IMR-90 (cell line): ENCODE results near the gene CRABP1. TPM values are rescaled to one million over a fixed set of nuclear protein-coding genes. Genes with fewer than 3 reads are reported as not detected.

Source experiments
- ATAC-seq: fragments of 200-7000 bp; cut with Tn5 transposase; 2 replicates; pipeline ENCODE4 v1.9.1; 2020; ENCODE audit warnings: low read depth, mild to moderate bottlenecking, moderate library complexity
- BruUV-seq: library from RNA; stranded (reverse); fragments of 400-500 nt; replicated peaks from 2 replicates; lab custom pipeline; 2021; lab: Mats Ljungman, UMichigan
- CTCF ChIA-PET: fragments of 300-600 bp; formaldehyde crosslinking; extraction: SDS; loops from one replicate; lab custom pipeline; 2021; ENCODE audit warnings: antibody characterized with exemption; lab: Yijun Ruan, JAX
- POLR2A ChIA-PET: fragments of 300-600 bp; sonication (Branson Sonifier 250); formaldehyde crosslinking; loops from one replicate; lab custom pipeline; 2022; ENCODE audit warnings: antibody characterized with exemption; ENCODE audit not compliant: unreplicated experiment; lab: Charles Lee
- DNase-seq: peaks from one replicate; pipeline ENCODE4 v3.0.0; 2013
- H2AFZ ChIP-seq: replicated peaks from 2 replicates; pipeline ENCODE3; 2013; ENCODE audit warnings: low read length, mild to moderate bottlenecking; ENCODE audit not compliant: poor library complexity
- H2AK5ac ChIP-seq: 2 replicates; pipeline ENCODE4 v1.6.1; 2013; ENCODE audit warnings: low read depth, low read length, inconsistent platforms
- H2AK9ac ChIP-seq: replicated peaks from 2 replicates; pipeline ENCODE3; 2013; ENCODE audit warnings: mild to moderate bottlenecking, low read depth, low read length, moderate library complexity; ENCODE audit not compliant: poor library complexity
- H2BK120ac ChIP-seq: 2 replicates; pipeline ENCODE4 v1.6.1; 2013; ENCODE audit warnings: low read depth, low read length, inconsistent platforms
- H2BK15ac ChIP-seq: 3 replicates; pipeline ENCODE4 v1.6.1; 2013; ENCODE audit warnings: low read depth, low read length, inconsistent platforms
- H2BK20ac ChIP-seq: 2 replicates; pipeline ENCODE4 v1.6.1; 2013; ENCODE audit warnings: low read depth, mild to moderate bottlenecking, inconsistent platforms, low read length, moderate library complexity
- H2BK5ac ChIP-seq: 2 replicates; pipeline ENCODE4 v1.6.1; 2013; ENCODE audit warnings: mild to moderate bottlenecking, low read depth, low read length, inconsistent platforms; ENCODE audit not compliant: poor library complexity, severe bottlenecking
- H3K14ac ChIP-seq: replicated peaks from 2 replicates; pipeline ENCODE4 v1.6.1; 2013; ENCODE audit warnings: low read depth, low read length, inconsistent platforms
- H3K18ac ChIP-seq: 2 replicates; pipeline ENCODE4 v1.6.1; 2013; ENCODE audit warnings: low read depth, low read length, control low read depth
- H3K23ac ChIP-seq: 2 replicates; pipeline ENCODE4 v1.6.1; 2013; ENCODE audit warnings: low read depth, low read length, inconsistent platforms
- H3K27ac ChIP-seq: 2 replicates; pipeline ENCODE4 v1.5.1; 2013; ENCODE audit warnings: mild to moderate bottlenecking, control low read depth, low read length; ENCODE audit not compliant: insufficient read depth
- H3K27me3 ChIP-seq: 2 replicates; pipeline ENCODE4 v1.6.1; 2013; ENCODE audit warnings: low read length; ENCODE audit not compliant: control insufficient read depth, insufficient read depth
- H3K36me3 ChIP-seq: 2 replicates; pipeline ENCODE4 v1.6.1; 2013; ENCODE audit warnings: low read length, mixed read lengths; ENCODE audit not compliant: control insufficient read depth, insufficient read depth
- H3K4ac ChIP-seq: 2 replicates; pipeline ENCODE4 v1.6.1; 2013; ENCODE audit warnings: low read depth, low read length, inconsistent platforms
- H3K4me1 ChIP-seq: 2 replicates; pipeline ENCODE4 v1.6.1; 2013; ENCODE audit warnings: low read length, mixed read lengths; ENCODE audit not compliant: control insufficient read depth, insufficient read depth
- H3K4me2 ChIP-seq: 2 replicates; pipeline ENCODE4 v1.6.1; 2013; ENCODE audit warnings: low read depth, mild to moderate bottlenecking, control low read depth, low read length, moderate library complexity
- H3K4me3 ChIP-seq: 2 replicates; pipeline ENCODE4 v1.5.1; 2013; ENCODE audit warnings: low read depth, mild to moderate bottlenecking, control low read depth, low read length, moderate library complexity; ENCODE audit not compliant: insufficient read depth
- H3K56ac ChIP-seq: 2 replicates; pipeline ENCODE4 v1.6.1; 2013; ENCODE audit warnings: low read length, inconsistent platforms; ENCODE audit not compliant: insufficient read depth; ENCODE audit errors: extremely low read depth
- H3K79me1 ChIP-seq, 2 experiments: 2 replicates each; pipeline ENCODE4 v1.6.1; 2013; ENCODE audit warnings: low read length in 2 of 2, inconsistent platforms in 1 of 2, low read depth in 1 of 2
- H3K9ac ChIP-seq: 2 replicates; pipeline ENCODE4 v1.6.1; 2013; ENCODE audit warnings: low read depth, low read length, control low read depth
- H3K9me1 ChIP-seq: 2 replicates; pipeline ENCODE4 v1.6.1; 2013; ENCODE audit warnings: low read length, inconsistent platforms; ENCODE audit not compliant: insufficient read depth
- H3K9me3 ChIP-seq: 2 replicates; pipeline ENCODE4 v1.6.1; 2013; ENCODE audit warnings: low read length; ENCODE audit not compliant: control insufficient read depth, insufficient read depth
- H4K20me1 ChIP-seq: 2 replicates; pipeline ENCODE4 v1.6.1; 2013; ENCODE audit warnings: low read length, inconsistent platforms; ENCODE audit not compliant: insufficient read depth
- H4K5ac ChIP-seq: 2 replicates; pipeline ENCODE4 v1.6.1; 2013; ENCODE audit warnings: mild to moderate bottlenecking, low read depth, low read length, control low read depth
- H4K8ac ChIP-seq, 2 experiments: 2 replicates each; pipeline ENCODE4 v1.6.1; 2013; ENCODE audit warnings: low read depth in 2 of 2, low read length in 2 of 2, control low read depth in 1 of 2, inconsistent platforms in 1 of 2
- H4K91ac ChIP-seq: 2 replicates; pipeline ENCODE4 v1.6.1; 2013; ENCODE audit warnings: low read depth, low read length, inconsistent platforms; ENCODE audit not compliant: insufficient read depth
- BHLHE40 ChIP-seq: fragments of 150-350 bp; IDR thresholded peaks from 2 replicates; pipeline ENCODE4 v1.6.1; 2016; ENCODE audit warnings: mild to moderate bottlenecking, low read depth, low read length
- CEBPB ChIP-seq: IDR thresholded peaks from 2 replicates; pipeline ENCODE4 v1.6.1; 2012; ENCODE audit warnings: low read depth, low read length, improper control_type of control experiment
- CHD1 ChIP-seq: IDR thresholded peaks from 2 replicates; pipeline ENCODE4 v1.6.1; 2012; ENCODE audit warnings: low read depth, low read length, improper control_type of control experiment
- FOS ChIP-seq: fragments of 150-350 bp; IDR thresholded peaks from 2 replicates; pipeline ENCODE4 v1.6.1; 2016; ENCODE audit warnings: low read depth, low read length
- MAFK ChIP-seq: IDR thresholded peaks from 2 replicates; pipeline ENCODE4 v1.6.1; 2012; ENCODE audit warnings: low read depth, low read length, improper control_type of control experiment
- MAZ ChIP-seq: IDR thresholded peaks from 2 replicates; pipeline ENCODE4 v1.6.1; 2012; ENCODE audit warnings: low read depth, mild to moderate bottlenecking, low read length, improper control_type of control experiment, moderate library complexity, borderline replicate concordance
- MXI1 ChIP-seq: IDR thresholded peaks from 2 replicates; pipeline ENCODE4 v1.6.1; 2012; ENCODE audit warnings: low read depth, mild to moderate bottlenecking, low read length, moderate library complexity, borderline replicate concordance
- NFE2L2 ChIP-seq: fragments of 150-350 bp; IDR thresholded peaks from 2 replicates; pipeline ENCODE4 v1.6.1; 2016; ENCODE audit warnings: low read depth, mild to moderate bottlenecking, low read length
- POLR2A ChIP-seq: IDR thresholded peaks from 2 replicates; pipeline ENCODE4 v1.6.1; 2012; ENCODE audit warnings: mild to moderate bottlenecking, low read depth, low read length
- RFX5 ChIP-seq: IDR thresholded peaks from 2 replicates; pipeline ENCODE4 v1.8.0; 2012; ENCODE audit warnings: low read depth, mild to moderate bottlenecking, low read length, moderate library complexity
- SMC3 ChIP-seq: fragments of 150-350 bp; IDR thresholded peaks from 2 replicates; pipeline ENCODE4 v1.6.1; 2016; ENCODE audit warnings: low read depth, mild to moderate bottlenecking, antibody characterized with exemption, low read length, moderate library complexity
- WGBS, 2 experiments: methylation state at CpG; one replicate each; pipeline versions ENCODE4 v1.1.5 to v1.1.7; 2013; ENCODE audit warnings: missing lambda C conversion rate in 2 of 2; ENCODE audit not compliant: insufficient read length in 1 of 2; ENCODE audit errors: extremely low coverage in 2 of 2; 5-methylcytosine and 5-hydroxymethylcytosine counted together
- dilution Hi-C: fragments of 300-500 bp; cut with HindIII; formaldehyde crosslinking; loops from one replicate; pipeline ENCODE4 v1.14.3; 2018; ENCODE audit warnings: low sequenced_read_pairs; ENCODE audit not compliant: unreplicated experiment
- in situ Hi-C: fragments of 300-500 bp; cut with MboI; formaldehyde crosslinking; loops from 3 replicates; pipeline ENCODE4 v1.14.3; 2019; ENCODE audit warnings: low sequenced_read_pairs, inconsistent platforms, mixed read lengths
- intact Hi-C: fragments of 100-400 bp; cut with micrococcal nuclease; formaldehyde crosslinking; loops from 2 replicates; pipeline ENCODE4 v1.10.0; 2022
- polyA plus RNA-seq, 3 experiments: library from polyadenylated mRNA; depleted of rRNA; stranded (reverse); fragments of >200 nt; gene quantifications; 2 replicates each; pipeline ENCODE4 v1.2.3, GENCODE V29; 2012; ENCODE audit warnings: low replicate concordance in 1 of 3
- total RNA-seq: library from RNA; depleted of rRNA; stranded (reverse); fragments of >200 nt; gene quantifications from 2 replicates; pipeline ENCODE4 v1.2.3, GENCODE V29; 2012
- TF ChIP-seq, protein P1 (sequence below): conservative IDR thresholded peaks from 2 replicates; pipeline ENCODE4 v1.5.1; 2012; ENCODE audit warnings: mild to moderate bottlenecking, low read depth, low read length, improper control_type of control experiment
- TF ChIP-seq, protein P2 (sequence below): fragments of 150-350 bp; IDR thresholded peaks from 2 replicates; pipeline ENCODE4 v1.6.1; 2017; ENCODE audit warnings: mild to moderate bottlenecking, antibody characterized with exemption, low read length, low read depth

CRABP1 gene
- total and polyA plus RNA-seq, 2 of the 4 experiments (the other 2 are of a cell fraction), result not detected

DNA sequence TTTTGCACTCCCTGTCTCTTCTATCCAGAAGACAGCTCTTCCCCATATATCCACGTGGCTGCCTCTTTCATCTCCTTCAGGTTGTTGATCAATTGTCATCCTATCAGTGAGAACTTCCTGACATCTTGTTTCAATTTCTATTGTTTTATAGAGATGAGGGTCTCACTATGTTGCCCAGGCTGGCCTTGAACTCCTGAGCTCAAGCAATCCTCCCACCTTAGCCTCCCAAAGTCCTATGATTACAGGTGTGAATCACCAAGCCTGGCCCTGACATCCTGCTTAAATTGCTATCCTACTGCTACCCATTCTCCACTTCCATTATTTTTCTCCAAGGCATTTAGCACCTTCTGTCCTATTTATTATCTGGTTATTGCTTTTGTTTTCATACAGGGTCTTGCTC lies 53.0 kb downstream of the CRABP1 start:
- Histone ChIP-seq H2BK15ac (no peak overlapping the region), H3K9me3 (no peaks in the 10 kb centered on the region), H2BK120ac (no peak overlapping the region), H2BK5ac (no peak overlapping the region), H3K36me3 (no peaks in the 10 kb centered on the region), H3K23ac (no peak overlapping the region), H4K20me1 (no peaks in the 10 kb centered on the region), H4K91ac (no peak overlapping the region), H3K18ac (no peak overlapping the region), H3K9me1 (no peaks in the 10 kb centered on the region), H3K4ac (no peak overlapping the region), H3K27me3 (peaks cover 41% of the 10 kb centered on the region), H3K14ac (no peak overlapping the region), H2AFZ (no peak overlapping the region), H3K4me1 (no peaks in the 10 kb centered on the region; the same call in 1 of the 2 replicates), H3K4me2 (no peak overlapping the region), H2BK20ac (no peak overlapping the region), H4K8ac (no peak overlapping the region), H2AK5ac (no peak overlapping the region), H3K79me1 (no peaks in the 10 kb centered on the region), H3K4me3 (no peak overlapping the region), H2AK9ac (no peak overlapping the region), H3K56ac (no peak overlapping the region), H3K27ac (no peak overlapping the region), H3K9ac (no peak overlapping the region), H4K5ac (no peak overlapping the region)
- CTCF ChIA-PET, result no interaction called here
- TF ChIP-seq POLR2A (no peak), MAFK (no peak), CEBPB (no peak), MAZ (no peak), FOS (no peak), RFX5 (no peak), SMC3 (no peak), NFE2L2 (no peak), MXI1 (no peak), CHD1 (no peak), BHLHE40 (no peak)
- TF ChIP-seq, protein P1, sequence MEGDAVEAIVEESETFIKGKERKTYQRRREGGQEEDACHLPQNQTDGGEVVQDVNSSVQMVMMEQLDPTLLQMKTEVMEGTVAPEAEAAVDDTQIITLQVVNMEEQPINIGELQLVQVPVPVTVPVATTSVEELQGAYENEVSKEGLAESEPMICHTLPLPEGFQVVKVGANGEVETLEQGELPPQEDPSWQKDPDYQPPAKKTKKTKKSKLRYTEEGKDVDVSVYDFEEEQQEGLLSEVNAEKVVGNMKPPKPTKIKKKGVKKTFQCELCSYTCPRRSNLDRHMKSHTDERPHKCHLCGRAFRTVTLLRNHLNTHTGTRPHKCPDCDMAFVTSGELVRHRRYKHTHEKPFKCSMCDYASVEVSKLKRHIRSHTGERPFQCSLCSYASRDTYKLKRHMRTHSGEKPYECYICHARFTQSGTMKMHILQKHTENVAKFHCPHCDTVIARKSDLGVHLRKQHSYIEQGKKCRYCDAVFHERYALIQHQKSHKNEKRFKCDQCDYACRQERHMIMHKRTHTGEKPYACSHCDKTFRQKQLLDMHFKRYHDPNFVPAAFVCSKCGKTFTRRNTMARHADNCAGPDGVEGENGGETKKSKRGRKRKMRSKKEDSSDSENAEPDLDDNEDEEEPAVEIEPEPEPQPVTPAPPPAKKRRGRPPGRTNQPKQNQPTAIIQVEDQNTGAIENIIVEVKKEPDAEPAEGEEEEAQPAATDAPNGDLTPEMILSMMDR, result no peak
- TF ChIP-seq, protein P2, sequence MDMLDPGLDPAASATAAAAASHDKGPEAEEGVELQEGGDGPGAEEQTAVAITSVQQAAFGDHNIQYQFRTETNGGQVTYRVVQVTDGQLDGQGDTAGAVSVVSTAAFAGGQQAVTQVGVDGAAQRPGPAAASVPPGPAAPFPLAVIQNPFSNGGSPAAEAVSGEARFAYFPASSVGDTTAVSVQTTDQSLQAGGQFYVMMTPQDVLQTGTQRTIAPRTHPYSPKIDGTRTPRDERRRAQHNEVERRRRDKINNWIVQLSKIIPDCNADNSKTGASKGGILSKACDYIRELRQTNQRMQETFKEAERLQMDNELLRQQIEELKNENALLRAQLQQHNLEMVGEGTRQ, result no peak
- dilution Hi-C loops, result no loop called here
- no peak for ATAC-seq
- POLR2A ChIA-PET, result no interaction called here
- BruUV-seq, result no TSS peak
- DNase-seq, result no peak
- in situ Hi-C loops, result no loop called here
- no CpG with 5 or more reads among the region's 1 CpG for WGBS, 2 experiments
- intact Hi-C loops, result no loop called here
